ENCODE results near the gene C11orf68. TPM values are rescaled to one million over a fixed set of nuclear protein-coding genes. Genes with fewer than 3 reads are reported as not detected.

C11orf68 gene
- total RNA-seq, 1 experiment from 2014 or later, result 31.9 TPM

- DNase-seq (ENCODE audit: low spot score) (no peak), ATAC-seq (no peak)
- ChIA-PET POLR2A (interaction anchor here (2.2 kb wide), 1 partner anchor 32 kb away, joined by 16 read pairs; no protein-coding TSS in a partner anchor), CTCF (interaction anchor here (2.0 to 11.9 kb wide), 4 partner anchors 12 to 105 kb away, joined by 21 to 539 read pairs (median 40); partner anchors contain the start of genes CFL1, EFEMP2 and MUS81)
- peaks cover 3% of the 10 kb centered on the region; the same call in 1 of the 2 replicates for H3K27me3 Mint-ChIP-seq (ENCODE audit: low read depth)
- H3K4me3 Mint-ChIP-seq, result no peak overlapping the region
- peaks cover 42% of the 10 kb centered on the region for H3K36me3 Mint-ChIP-seq
- no peaks in the 10 kb centered on the region for H3K9me3 Mint-ChIP-seq
- no peak overlapping the region for H3K27ac Mint-ChIP-seq
- TF ChIP-seq FOXJ3 (CRISPR knock-in tag; IDR thresholded peaks at IDR 0.05; ENCODE audit: borderline replicate concordance) (no peak), ZNF232 (CRISPR knock-in tag; IDR thresholded peaks at IDR 0.05) (no peak), RELA (CRISPR knock-in tag; IDR thresholded peaks at IDR 0.05; ENCODE audit: borderline replicate concordance) (no peak), ZNF219 (CRISPR knock-in tag; IDR thresholded peaks at IDR 0.05; ENCODE audit: borderline replicate concordance) (no peak), USF2 (CRISPR knock-in tag; IDR thresholded peaks at IDR 0.05) (no peak), FOXP1 (CRISPR knock-in tag; IDR thresholded peaks at IDR 0.05; ENCODE audit: borderline replicate concordance) (no peak), E2F4 (CRISPR knock-in tag; IDR thresholded peaks at IDR 0.05; ENCODE audit: borderline replicate concordance, low read depth) (no peak), ZNF532 (CRISPR knock-in tag; IDR thresholded peaks at IDR 0.05; ENCODE audit: borderline replicate concordance) (no peak), NR3C1 (CRISPR knock-in tag; conservative IDR thresholded peaks at IDR 0.05; ENCODE audit: low read depth) (no peak), ZNF281 (CRISPR knock-in tag; IDR thresholded peaks at IDR 0.05) (no peak), FOXK1 (CRISPR knock-in tag; IDR thresholded peaks at IDR 0.05) (no peak), ATF3 (CRISPR knock-in tag; conservative IDR thresholded peaks at IDR 0.05) (no peak), ZNF317 (CRISPR knock-in tag; IDR thresholded peaks at IDR 0.05; ENCODE audit: borderline replicate concordance, low read depth) (no peak), HMGXB4 (CRISPR knock-in tag; IDR thresholded peaks at IDR 0.05) (no peak), ARID4B (CRISPR knock-in tag; IDR thresholded peaks at IDR 0.05; ENCODE audit: borderline replicate concordance) (no peak), NR1H2 (CRISPR knock-in tag; IDR thresholded peaks at IDR 0.05) (no peak), EMX1 (CRISPR knock-in tag; IDR thresholded peaks at IDR 0.05) (no peak)
- H3K4me1 Mint-ChIP-seq, result peaks cover 14% of the 10 kb centered on the region
These were observed 35.7 kb downstream of the C11orf68 start for GRCh38 chr11:65883058-65883761.
